Measurements from ENCODE around the gene WDR35.

WDR35 gene

DNA sequence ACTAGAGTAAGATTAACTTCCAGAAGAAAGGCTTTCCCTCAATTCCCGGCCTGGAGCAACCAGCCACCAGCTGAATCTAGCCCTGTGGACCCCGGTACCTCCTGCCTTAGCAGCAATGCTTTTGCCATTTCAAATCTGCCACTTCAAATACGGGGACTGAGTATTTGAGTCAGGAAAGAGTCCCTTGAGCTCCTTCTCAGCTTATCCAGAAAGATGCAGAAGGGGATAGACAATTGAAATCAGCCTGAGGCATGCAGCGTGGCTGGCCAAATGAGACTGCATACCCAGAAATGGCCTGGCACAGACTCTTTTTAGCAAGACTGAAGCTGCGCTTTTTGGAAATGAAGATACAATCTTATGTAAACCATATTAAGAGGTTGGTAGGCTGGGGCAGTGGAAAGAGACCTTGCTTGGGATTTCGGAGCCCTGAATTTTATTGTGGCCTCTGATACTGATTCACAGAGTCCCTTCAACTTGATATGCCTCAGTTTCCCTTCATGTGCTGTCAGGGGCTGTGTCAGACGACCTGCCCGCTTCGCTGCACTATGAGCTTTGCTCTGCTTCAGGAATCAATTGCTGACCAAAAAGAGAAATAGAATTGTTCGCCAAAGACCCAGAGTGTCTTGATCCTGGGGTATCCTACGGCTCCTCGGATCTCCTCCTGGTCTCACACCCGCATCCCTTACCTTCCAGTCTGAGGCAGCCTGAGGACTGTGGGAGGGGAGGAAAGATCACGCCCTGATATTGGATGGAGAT, 21.5 kb upstream of the WDR35 start:
- no peak for DNase-seq

DNA sequence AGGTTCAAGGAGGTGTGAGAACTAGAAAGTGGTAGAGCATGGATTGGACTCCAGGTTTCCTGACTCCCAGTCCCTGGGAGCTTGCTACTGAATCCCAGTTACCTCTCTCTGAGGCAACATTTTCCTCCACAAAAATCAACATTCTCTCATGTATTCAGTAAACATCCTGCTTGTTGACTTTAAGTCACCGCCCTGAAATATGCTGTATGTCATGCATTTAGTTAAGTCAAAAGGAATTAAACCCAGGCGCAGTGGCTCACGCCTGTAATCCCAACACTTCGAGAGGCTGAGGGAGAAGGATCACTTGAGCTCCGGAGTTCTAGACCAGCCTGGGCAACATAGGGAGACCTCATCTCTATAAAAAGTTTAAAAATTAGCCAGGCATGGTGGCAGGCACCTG, 18.8 kb upstream of the WDR35 start:
- DNase-seq, result no peak

DNA sequence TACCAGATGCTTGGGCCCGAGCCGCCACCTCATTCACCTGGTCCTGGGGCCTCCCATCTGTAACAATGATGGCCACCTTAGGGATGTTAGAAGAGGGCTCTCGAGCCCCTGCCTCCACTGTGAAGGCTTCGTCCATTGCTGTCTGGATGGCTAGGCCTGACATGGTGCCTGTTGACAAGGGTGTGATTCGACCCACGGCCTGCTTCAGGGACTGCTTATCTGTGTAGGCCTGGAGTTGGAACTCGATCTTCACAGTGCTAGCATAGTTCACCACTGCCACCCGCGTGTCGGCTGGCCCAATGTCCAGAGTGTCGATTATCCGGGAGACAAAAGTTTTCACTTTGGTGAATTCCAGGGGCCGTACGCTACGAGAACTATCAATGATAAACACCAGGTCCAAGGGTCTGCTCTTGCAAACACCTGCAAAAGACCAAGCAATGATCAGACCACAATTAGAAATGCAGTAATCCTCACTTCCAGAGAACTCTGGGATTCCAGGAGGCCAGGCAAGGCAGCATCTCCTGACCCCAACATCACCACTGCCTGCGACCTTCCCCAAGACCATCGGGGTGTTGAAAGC, 16.1 kb upstream of the WDR35 start:
- DNase-seq, result no peak

DNA sequence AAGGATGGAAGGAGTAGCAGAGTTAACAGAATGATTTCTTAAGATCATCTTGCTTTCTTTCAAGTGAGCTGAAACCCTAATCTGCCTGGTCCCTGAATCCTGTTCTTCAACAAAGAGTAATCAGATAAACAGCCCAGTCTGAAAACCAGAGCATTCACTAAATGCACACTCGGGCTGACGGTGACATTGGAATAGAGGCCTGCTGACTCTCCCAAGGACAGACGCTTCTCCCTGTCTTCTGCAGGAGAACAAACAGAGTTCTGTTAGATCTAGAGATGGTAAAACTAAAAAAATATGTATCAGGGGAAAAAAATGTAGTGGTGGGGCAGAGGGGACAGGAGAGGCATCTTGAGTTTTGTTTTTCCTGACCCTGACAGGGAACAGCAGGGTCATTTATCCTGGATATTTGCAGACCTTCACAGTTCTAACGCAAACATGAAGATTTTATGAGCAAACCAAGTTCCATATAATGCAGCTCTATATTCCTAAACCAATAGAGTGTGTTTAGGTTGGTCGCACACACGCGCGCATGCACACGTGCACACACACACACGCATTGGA, 15.2 kb upstream of the WDR35 start:
- no peak for DNase-seq

DNA sequence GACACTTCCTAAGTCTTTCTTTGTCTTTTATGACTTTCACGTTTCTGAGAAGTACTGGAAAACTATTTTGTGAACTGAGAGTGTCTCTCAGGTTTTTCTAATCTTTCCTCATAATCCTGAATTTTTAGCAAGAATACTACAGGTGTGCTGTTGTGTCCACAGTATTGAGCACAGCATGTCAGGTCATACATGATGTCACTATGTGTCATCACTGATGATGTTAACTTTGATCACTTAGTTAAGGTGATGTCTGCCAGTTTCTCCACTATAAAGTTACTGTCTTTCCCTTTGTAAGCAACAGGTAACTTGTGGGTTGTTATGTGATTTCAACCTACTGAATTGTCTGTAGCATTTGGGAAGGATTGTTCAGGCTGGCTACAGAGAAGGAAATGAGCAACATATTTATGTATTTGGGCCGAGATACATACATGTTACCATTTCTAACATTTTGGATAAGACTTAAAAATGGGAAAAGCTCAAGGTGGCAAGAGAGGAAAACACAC, 11.5 kb upstream of the WDR35 start:
- no peak for DNase-seq

DNA sequence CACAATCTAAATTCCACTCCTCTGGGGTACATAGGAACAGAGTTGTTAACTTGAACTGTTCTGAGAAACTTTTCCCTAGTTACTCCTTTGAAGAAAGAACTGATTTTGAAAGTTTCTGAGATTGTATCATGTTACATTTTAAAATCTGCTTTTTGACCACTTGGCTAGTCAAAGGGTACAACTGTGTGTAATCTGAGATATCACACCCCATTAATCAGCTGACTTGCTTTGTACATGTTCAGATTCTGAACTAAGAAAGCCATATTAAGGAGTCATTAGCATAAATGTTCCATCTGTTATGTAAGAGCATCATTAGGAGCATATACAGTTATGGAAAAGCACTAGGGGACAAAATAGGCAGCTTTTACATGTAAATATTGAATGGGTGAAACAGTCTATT, 3.8 kb upstream of the WDR35 start:
- no peak for DNase-seq

DNA sequence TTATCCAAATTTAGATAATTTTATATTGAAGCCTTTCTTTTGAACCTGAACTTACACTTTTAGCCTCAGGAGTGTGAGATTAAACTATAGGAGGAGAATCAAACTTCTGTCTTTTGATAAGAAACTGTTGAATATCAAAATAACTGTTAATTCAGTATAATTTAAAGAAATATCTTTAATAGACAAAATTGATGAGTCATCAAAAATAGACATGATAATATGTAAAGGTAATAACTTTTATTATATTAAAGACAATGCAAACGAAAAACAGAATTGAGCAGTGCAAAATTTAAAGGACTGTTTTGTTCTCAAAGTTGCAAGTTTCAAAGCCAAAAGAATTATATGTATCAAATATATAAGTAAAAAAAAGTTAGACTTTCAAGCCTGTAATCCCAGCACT, 2.0 kb upstream of the WDR35 start:
- DNase-seq, result no peak

DNA sequence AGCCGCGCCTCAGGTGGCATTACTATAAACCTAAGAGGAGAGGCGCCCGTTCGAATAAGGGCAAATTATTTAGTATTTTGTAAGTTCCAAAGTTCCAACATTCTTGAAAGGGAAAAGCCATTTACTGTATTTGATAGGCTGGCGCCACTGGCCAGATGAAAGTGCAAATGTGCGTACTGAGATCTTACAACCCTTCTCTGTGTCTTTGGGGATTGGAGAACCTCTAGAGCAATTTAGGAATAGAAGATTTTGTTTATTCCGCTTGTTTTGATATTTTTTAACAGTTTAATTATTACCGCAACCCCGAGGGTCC, 467 bp upstream of the WDR35 start:
- no peak for DNase-seq

DNA sequence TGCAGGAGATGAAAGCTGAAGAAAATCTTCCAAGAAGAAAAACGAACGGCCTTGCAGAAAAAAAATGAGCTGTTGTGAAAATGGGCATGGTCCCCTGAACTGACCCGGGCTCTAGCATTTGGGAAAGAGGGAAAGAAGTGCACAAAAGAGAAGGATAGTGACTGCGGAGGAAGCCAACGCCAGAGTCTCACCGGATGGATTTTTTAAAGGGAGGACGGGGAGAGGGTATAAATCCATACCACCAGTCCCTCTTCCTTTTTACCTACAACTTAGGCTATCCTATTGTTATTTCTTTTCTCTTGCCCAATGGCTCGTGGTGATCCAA, 601 bp downstream of the WDR35 start:
- DNase-seq, result no peak

DNA sequence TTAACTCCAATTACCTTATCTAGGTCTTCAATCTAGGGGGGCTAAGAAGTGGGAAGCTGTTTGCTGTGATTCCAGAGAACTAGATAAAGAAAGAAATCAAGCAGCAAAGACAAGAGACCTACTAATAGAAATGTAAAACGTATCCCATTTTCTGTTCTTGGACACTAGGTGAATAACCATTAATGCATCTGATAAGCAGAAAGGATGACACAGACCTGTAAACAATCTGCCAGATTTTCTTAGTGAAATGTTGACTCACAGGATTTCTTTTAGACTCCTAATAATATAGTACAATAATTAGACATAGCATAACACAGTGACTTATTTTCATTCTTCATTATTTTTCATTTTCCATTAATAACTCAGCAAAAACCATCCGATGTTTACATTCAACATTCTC, 1.3 kb downstream of the WDR35 start:
- DNase-seq, result no peak

DNA sequence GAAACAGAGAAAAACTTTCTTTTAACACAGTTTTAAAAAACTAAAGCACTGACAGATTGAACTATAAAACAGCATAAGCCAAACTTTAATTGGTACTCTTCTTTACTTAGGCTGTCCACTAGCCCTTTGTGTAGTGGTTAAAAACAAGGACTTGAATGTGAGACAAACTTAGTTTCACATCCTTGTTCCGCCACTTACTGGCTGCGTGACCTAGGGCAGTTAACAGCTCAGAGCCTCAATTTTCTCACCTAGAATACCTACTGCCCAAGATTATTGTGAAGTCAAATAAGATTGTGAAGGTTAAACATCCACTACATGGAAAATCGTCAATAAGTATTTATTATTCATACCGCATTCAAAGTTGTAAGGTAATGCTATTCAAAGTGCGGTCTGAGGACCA, 2.0 kb downstream of the WDR35 start:
- no peak for DNase-seq

DNA sequence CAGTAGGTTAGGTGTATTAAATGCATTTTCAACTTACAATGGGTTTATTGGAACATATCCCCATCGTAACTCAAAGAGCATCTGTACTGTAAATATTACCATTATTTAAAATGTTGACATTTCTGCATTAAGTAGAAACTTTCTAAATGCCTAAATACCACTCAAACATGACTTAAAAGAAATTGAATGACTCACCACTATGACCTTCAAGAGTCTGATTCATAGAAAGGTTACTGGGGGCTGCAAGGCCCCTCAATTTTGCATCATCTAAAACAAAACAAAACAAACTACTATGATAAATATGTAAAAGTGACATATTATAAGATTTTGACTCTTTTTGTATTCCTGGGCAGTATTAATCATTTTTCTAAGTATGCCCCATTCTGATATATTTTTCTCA, 7.6 kb downstream of the WDR35 start:
- DNase-seq, result no peak

DNA sequence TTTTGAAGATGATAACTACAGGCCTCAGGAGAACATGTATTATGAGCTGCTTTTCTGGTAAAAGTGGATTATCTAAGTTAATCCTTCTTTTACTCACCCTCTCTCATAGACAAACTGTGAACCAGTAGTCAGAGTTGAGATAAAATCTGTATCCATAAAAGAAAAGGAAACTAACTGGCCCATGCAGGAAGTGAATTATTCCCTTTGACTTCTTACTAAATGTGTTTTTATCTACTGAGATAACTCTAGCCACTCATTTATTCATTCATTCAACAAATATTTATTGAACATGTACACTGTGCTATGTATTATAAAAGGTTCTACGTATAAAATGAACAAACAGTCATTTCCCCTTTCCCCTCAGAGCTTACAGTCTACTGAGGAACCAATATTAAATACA, 10.0 kb downstream of the WDR35 start:
- no peak for DNase-seq

DNA sequence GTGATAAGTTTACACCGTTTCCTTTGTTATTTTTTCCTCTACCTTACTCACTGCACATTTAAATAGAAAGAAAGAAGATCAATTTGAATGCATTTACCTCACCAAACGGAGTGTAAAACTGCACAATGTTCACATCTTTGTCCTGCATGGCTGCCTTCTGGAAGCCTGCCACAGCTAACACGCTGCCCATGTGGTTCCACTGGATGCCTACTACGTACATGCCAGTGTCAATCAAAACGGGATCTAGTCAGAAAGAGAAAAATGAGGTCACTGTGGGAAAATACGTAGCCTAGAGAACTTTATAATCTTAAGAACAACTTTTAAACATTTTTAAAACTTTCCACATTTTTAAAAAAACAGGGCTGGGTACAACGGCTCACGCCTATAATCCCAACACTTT, 16.4 kb downstream of the WDR35 start:
- no peak for DNase-seq

DNA sequence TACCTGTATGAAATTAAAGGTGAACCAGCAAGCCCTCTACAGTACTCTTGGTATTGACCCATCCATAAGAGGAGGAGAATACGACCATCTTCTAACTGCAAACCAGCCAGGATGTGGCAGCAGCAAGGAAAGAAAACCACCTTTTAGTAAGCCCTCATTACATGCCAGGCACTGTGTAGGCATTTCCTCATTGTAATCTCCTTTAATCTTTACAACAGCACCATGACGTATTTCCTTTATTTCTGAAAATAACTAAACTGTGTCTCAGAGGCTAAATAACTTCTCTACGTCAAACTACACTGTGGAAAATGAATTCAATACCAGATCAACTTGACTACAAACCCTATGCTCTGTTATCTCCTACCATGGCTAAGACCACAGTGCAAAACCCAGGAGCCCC, 18.2 kb downstream of the WDR35 start:
- no peak for DNase-seq

DNA sequence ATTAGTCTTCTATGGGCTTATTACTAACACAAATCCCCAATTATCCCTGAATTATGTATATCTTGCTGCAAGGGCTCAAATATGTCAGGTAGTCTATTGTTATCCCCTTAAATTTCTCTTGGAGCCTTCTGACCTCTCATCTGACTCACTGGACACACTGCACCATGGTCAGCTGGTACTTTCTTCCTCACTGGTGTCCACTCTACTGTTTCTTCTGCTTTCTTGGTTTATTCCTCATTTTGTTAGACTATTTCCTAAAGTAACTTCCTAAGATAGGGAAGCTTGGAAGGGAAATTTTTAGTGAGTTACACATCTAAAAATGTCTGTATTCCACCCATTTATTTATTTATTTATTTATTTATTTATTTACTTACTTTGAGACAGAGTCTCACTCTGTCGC, 26.5 kb downstream of the WDR35 start:
- no peak for DNase-seq

DNA sequence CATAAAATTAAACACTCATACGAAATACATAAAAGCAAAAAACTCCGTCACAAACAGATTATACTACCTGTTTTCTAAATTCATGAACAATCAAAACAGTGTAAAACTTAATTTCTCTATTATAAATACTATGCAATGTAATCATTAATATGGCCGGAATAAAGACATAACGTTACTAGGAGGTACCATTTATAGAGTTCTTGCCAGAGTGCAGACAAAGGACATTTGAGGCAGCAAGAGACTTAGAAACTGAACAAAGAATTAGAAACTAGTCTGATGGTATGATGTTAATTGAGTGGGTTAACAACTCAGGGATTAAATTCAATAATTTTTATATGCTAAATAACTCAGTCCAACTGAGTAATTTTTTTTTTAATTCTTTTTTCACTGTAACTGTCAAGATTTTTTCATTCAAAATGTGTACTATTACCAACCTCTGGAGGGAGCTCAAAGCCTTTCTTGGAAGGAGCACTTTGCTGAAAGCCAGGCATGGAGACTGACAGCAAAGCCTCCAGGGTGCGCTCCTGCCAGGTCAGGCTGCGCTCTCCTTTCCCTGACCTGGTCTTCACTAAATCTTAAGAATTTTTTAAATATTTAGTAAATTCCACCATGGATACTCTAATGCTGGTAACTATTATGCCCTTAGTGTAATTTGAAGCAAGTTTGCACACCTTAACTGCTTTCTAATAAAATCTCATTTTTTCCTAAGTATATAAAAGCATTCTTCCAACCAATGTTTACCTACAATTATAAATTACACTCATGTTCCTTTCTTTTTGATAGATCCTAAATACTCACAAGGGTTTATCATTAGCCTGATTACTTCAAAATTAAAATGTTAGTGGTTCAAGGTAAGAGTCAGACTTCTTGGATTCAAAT, 34.1 kb downstream of the WDR35 start:
- peak; percentile 42 for DNase-seq

DNA sequence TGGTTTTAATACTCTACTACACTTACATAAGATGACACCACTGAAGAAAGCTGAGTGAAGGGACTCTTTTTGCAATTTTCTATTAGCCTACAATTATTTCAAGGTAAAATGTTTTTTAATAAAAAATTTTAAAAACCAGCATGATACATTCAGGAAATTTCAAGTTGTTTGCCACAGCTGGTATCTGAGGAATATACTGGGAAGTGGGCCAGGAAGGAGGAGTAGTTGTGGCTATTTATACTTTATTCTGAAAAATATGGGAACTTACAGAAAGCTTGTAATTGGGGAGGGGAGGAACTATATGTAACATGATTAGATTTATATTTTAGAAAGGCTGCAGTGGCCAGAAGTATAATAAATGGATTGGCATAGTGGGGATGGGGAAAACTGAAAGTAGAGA, 40.8 kb downstream of the WDR35 start:
- no peak for DNase-seq

DNA sequence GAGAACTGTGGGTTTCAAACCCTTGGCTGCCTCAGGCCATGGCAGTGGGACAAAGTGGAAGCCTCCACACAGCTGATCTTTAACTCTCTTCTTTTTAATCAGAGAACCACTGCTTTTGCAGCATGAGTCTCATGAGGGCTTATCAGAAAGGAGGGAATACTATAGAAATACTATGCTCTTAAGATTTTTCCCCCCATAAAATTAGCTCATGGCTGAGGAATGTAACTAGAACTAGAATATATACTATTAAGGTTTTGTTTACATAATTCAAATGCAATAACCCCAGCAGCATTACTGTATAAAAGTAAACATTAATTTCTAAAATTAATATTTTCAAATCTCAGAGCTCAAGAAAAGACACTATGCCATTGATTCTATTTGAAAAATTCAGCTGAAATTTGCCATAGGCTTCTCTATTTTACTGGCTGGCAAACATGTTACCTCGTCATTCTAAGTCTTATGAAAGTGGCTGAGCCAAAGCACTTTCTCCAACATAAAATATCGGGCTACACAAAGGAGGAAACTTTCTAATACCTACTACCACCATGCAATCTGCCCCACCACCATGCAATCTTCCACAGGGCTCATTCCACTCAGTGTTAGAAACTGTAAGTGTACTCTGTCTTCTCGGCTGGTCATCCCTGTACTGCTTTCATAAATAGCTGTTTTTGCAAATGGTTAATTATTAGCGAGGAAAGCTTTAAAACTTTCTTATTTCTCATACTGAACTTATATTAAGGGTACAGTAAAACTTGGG, 42.5 kb downstream of the WDR35 start:
- no peak for DNase-seq

DNA sequence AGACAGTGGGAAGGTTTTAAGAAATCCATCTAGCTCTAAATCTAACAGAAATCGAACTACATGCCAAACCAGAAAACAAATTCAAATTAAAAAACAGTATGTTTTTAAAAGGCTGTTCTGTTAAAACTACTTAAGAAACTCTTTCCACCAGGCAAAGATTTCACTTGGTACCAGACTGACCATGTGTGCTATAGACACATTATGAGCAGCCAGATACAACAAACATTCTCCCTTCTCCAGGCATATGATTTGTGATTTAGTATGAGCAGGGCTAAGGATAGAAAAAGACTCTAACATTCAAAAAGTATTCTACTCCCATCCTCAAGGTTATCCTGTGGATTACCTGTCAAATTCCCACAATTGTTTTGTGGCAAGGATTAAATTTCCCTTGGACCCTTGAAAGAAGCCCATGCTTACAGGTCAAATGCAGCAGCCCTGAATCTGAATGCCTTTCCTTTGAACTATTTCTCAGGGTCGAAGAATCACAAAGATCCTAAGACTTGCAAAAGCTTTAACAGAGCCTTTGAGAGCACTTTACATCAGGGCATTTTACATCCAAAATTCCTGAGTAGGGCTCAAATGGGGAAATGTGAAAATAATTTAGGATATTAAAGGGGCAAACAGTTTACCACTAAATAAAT, 45.6 kb downstream of the WDR35 start:
- no peak for DNase-seq

DNA sequence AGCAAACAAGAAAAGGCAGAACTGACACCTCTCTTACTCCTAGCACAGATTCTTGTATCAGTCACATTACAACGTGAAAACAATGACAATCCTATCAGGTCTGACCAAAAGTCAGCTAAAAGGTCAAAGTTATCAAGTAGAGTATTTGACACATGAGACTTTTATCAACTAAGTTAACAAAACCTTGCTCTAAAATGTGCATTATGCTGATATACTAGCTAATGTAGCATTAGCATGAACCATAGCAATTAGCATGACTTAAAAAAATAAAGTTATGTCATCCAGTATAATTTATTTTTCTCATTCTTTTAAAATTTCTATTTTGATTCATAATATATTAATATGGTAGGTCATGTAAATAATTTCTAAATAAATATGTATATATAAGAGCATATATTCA, 46.7 kb downstream of the WDR35 start:
- DNase-seq, result no peak

DNA sequence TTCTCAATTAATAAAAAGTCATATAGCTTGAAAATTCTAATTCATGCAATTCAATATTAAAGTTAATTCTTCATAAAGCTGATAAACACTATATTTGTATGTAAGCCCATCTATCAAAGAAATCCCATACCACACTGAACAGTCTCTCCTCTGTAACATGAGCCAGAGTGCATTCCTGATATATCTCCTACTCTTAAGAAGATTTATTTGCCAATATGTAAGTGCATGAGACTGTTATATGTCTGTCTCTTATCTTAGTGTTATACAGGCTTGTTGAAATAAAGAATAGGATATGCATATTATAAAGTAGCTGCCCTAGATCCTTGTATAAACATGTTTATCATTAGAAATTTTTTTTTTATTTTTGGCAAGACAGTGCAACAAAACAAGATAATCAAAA, 47.7 kb downstream of the WDR35 start:
- DNase-seq, result no peak

DNA sequence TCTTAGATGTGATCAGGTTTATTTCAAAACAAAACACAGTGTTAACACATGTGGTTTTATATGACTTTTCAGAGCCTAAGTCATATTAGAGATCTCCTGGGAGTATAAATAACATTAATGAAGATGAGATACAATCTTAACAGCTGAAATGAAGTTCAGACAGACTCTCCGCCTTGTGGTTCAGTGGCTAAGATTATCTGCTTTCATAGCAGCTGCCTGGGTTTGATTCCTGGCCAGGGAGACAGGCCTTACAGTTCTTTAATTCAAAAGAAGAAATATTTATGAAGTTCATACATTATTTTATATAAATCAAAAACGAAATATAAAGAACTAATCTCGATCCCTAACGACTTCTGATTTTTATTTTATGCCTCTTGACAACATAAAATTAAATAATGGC, 52.9 kb downstream of the WDR35 start:
- no peak for DNase-seq

All from CD4-positive, alpha-beta T cell treated with Interferon gamma for 1 hour (primary cell).